DMS153 treated with DMSO at 0.1 percent for 48 hours (cell line): ENCODE measurements around the gene TMEM54.

Experiments used
- DNase-seq: peaks from one replicate; lab custom pipeline; 2025; ENCODE audit not compliant: unreplicated experiment; lab: John Stamatoyannopoulos, UW

TMEM54 gene

DNA sequence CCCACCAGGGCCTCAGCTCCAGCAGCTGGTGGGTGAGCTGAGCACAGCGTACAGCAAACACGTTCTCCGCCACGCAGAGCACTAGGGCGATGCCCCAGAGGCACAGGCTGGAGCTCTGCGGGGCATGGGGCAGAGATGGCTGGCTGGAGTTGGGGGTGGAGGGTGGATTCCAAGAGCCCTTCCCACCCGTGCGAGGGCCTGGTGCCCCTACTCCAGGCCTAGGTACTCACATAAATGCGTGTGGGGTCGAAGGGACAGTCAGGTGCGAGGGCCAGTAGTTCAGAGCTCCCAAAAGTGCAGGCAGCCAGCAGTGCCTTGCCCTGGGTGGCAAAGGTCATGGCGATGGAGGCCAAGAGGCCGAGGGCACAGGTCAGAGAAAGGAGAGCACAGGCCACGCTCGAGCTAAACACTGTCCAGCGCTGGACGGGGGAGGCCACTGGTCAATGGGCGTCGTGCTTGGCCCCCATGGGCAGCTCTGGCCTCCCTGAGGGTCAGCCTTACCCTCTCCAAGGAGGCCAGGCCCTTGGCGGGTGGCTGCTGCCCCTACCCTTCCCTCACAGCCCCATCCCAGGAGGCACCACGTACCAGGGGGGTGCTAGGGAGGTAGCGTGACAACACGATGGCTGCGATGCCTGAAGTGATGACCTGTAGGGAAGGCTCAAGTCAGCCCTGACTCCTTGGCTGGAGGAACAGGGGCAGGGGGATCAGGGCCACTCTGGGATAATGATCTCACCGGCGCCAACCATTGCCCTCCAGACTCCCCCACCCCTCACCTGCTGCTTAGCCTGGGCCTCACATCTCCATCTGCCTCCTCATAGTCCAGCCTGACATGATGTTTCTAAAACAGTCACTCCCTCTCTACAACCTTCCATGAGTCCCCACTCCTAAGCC is 5.6 kb downstream of the TMEM54 start:
- DNase-seq = no peak

GRCh38 chr1:32894681-32895080 is 6.5 kb downstream of the TMEM54 start:
- no peak for DNase-seq

DNA sequence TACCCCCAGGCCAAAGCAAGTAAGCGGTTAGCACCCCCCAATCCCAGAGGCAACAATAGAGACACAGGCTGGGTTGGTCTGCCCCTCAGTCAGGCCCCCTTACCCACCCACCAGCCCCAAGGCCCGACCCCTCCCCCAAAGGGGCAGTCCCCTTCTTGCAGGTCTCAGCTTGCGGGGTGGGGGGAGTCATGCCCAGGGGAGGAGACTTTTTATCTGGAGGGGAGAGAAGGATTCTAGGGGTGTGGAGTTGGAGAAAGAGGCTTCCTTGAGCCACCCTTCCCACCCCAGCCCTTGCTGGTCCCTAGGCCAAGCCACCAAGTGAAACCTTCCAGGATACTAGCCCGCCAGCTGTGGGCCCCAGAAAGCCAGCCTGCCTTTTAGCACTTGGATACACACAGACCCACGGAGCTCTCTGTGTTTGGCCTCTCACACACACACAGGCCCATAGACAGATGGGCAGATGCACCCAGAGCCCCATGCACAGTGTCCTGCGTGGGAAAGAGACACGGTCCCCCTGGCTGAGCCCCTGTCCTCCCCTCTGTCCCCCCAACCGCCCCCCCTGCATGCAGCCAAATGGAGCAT is 7.1 kb downstream of the TMEM54 start:
- no peak for DNase-seq

- DNase-seq = peak; percentile 52
These were observed 7.8 kb downstream of the TMEM54 start for GRCh38 chr1:32893198-32894018.

- DNase-seq = peak; percentile 52
These were observed 8.6 kb downstream of the TMEM54 start for GRCh38 chr1:32892368-32893197.

DNA sequence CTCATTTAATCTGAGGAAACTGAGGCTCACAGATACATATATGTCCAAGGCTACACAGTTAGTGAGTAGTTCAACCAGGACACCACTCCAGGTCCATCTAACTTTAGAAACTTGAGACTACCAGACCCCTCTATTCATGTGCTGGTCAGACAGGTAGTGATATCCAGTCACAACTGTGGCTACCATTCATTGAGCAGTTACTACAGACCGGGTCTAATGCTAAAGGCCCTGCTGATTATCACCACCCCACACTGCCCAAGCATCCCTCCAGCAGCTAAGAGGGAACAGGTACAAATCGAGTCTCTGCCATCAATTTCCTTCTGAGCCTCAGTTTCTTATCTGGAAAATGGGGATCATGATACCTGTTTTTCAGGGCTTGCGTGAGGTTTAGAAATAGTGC is 9.6 kb downstream of the TMEM54 start:
- DNase-seq = no peak

DNA sequence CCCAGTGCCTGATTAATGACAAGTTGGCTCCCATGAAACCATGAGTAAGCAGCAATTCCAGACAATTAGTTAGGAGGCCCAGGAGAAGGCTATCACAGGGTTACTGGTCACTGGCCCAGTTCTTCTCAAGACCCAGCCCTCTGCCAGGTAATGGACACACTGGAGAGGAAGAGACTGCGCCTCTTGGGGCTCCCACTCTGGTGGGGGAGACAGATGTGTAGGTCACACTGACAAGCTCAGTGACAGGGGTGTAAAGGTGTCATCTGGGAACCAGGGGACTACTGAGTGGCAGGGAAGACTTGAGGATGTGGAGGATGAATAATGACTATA is 10.0 kb downstream of the TMEM54 start:
- no peak for DNase-seq

DNA sequence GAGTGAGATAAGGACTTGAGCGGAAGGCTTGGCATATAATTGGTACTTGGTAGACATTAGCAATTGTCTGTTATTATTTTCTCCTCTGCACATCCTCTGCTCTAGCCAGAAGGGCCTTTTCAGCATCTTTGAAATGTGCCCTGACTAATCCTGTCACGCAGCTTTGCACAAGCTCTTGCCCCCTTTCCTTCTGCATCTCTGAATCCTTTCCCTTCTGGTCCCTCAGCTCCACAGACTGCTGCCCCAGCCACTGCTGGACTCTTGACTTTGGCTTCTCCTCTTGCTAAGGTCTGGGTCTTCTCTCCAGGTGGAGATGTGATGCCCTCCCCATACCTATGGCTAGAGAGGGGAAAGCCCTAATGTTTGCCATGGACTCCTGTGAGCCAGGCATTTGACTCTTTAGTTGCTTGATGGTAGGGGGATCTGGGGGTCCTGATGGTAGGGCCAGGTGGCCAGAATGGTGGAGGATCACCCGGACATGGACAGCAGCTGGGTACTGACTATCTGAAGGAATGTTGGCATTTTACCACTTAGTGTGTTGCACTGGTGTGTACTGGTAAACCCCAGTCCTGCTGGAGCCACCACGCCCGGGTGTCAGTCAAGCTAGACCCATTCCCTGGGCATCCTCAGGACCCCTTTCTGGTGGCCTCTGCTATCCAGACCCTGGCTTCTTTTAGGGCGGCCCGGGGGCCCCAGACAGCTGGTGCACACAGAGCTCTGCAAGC is 10.5 kb downstream of the TMEM54 start:
- DNase-seq = no peak

GRCh38 chr1:32889731-32890278 is 11.4 kb downstream of the TMEM54 start:
- DNase-seq = no peak

DNA sequence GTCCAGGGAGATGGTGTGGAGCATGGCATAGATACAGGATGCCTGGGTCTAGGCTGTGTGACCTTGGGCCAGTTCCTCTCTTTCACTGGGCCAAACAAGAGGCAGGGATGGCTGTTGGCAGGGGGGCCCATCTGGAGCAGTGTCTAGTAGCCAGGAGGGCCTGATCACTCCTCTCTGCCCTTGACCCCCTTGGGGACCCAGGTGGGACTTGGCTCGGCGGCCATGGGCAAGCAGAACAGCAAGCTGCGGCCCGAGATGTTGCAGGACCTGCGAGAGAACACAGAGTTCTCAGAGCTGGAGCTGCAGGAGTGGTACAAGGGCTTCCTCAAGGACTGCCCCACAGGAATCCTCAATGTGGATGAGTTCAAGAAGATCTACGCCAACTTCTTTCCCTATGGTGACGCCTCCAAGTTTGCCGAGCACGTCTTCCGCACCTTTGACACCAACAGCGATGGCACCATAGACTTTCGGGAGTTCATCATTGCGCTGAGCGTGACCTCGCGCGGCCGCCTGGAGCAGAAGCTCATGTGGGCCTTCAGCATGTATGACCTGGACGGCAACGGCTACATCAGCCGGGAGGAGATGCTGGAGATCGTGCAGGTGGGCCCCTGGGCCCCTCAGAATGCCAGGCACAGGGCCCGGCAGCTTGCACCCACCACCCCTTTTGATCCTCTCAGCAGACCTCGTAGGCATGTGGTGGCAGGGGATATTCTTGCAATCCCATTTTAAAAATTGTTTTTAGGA is 12.3 kb downstream of the TMEM54 start:
- DNase-seq = no peak

- no peak for DNase-seq
These were observed 13.1 kb downstream of the TMEM54 start for GRCh38 chr1:32888134-32888533.

- no peak for DNase-seq
These were observed 13.6 kb downstream of the TMEM54 start for GRCh38 chr1:32887623-32888022.

- no peak for DNase-seq
These were observed 14.3 kb downstream of the TMEM54 start for GRCh38 chr1:32886828-32887414.

- DNase-seq = no peak
These were observed 15.0 kb downstream of the TMEM54 start, which contains the start of gene HPCA for GRCh38 chr1:32886004-32886827. HPCA (plus strand) TSS chr1:32886491; CDS start chr1:32888899, 2,408 bp downstream.

- DNase-seq = no peak
These were observed 15.5 kb downstream of the TMEM54 start for GRCh38 chr1:32885676-32886003.

GRCh38 chr1:32884726-32885125 is 16.5 kb downstream of the TMEM54 start:
- DNase-seq = no peak

- no peak for DNase-seq
These were observed 17.2 kb downstream of the TMEM54 start for GRCh38 chr1:32884032-32884372.

DNA sequence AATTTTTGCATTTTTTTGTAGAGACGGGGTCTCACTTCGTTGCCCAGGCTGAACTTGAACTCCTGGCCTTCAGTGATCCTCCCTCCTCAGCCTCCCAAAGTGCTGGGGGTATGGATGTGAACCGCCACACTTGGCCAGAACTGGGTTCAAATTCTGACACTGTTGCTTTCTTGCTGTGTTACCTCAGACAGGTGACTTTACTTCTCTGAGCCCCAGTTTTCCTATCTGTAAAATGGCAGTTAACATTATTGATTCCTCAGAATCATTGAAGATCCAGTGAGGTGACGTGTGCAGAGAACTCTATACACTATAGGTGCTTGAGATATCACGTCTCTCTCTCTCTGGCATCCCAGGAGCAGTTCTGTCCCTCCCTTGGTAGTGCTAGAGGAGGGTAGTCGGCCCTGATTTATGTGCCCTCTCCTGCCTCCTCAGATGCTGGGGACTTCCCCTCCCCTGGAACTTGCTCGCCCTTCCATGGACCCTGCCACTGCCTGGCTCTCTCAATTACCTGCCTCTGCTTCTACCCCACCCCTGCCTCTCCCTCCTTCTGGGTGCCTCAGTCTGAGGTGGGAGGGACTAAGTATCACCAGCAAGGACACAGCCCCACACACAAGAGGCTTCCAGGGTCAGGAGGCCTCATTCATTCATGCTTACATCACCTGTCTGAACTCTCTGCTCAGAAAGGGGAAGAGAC is 17.7 kb downstream of the TMEM54 start:
- no peak for DNase-seq
